ENCODE measurements around the gene ATP7B. TPM values are rescaled to one million over a fixed set of nuclear protein-coding genes. Genes with fewer than 3 reads are reported as not detected.
A peak's percentile ranks its signal among the peaks of the same experiment; 100 is the strongest.

ATP7B gene
- total RNA-seq, 2 experiments from 2014 or later = 0.85 to 1.2 TPM

- Mint-ChIP-seq H3K9me3 (peaks cover 8% of the 10 kb centered on the region), H3K36me3 (ENCODE audit: low read depth) (peaks cover 8% of the 10 kb centered on the region), H3K4me1 (ENCODE audit: low read depth) (peaks cover 44% of the 10 kb centered on the region), H3K4me3 (no peak overlapping the region), H3K27me3 (no peaks in the 10 kb centered on the region), H3K27ac (no peak overlapping the region)
- Histone ChIP-seq H3K4me1 (ENCODE audit: insufficient read depth, low read length) (peaks cover 57% of the 10 kb centered on the region), H3K27me3 (ENCODE audit: control insufficient read depth in 1 of 2, insufficient read depth in 2 of 2, low read length in 2 of 2) (no peaks in the 10 kb centered on the region), H3K27ac (ENCODE audit: low read depth in 1 of 2, low read length in 2 of 2) (no peak overlapping the region), H3K9me3 (ENCODE audit: control insufficient read depth in 1 of 2, insufficient read depth in 1 of 2, low read length in 2 of 2) (peaks cover 3 to 6% of the 10 kb centered on the region in 2 experiments), H3K36me3 (ENCODE audit: insufficient read depth, low read length) (no peaks in the 10 kb centered on the region), H3K4me3 (ENCODE audit: low read length) (no peak overlapping the region)
- TF ChIP-seq CTCF (IDR thresholded peaks at IDR 0.05) = no peak
- ATAC-seq (ENCODE audit: poor library complexity) (no peak), DNase-seq (no peak)
- ChIA-PET CTCF (no interaction called here), POLR2A (no interaction called here)
- intact Hi-C loops (cut with DNase I, micrococcal nuclease) = no loop called here
These were observed 55.9 kb downstream of the ATP7B start for GRCh38 chr13:51955281-51955771.

- H3K27me3 Mint-ChIP-seq = no peaks in the 10 kb centered on the region
- no peak overlapping the region for H3K4me3 ChIP-seq (ENCODE audit: low read length)
- POLR2A ChIA-PET = no interaction called here
- TF ChIP-seq CTCF (IDR thresholded peaks at IDR 0.05) = no peak
- H3K4me1 ChIP-seq (ENCODE audit: insufficient read depth, low read length) = peaks cover 58% of the 10 kb centered on the region
- no peaks in the 10 kb centered on the region for H3K27me3 ChIP-seq (ENCODE audit: control insufficient read depth in 1 of 2, insufficient read depth in 2 of 2, low read length in 2 of 2)
- DNase-seq = peak in 1 of 14 experiments; percentile 50
- peaks cover 13 to 18% of the 10 kb centered on the region in 2 experiments for H3K9me3 ChIP-seq (ENCODE audit: control insufficient read depth in 1 of 2, insufficient read depth in 1 of 2, low read length in 2 of 2)
- no peak overlapping the region for H3K4me3 Mint-ChIP-seq
- ATAC-seq (ENCODE audit: poor library complexity) = no peak
- CTCF ChIA-PET = interaction anchor here (0.6 to 0.9 kb wide), 2 partner anchors 9 to 14 kb away, joined by 3 read pairs; no protein-coding TSS in a partner anchor
- H3K27ac Mint-ChIP-seq = no peak overlapping the region
- no peaks in the 10 kb centered on the region for H3K36me3 ChIP-seq (ENCODE audit: insufficient read depth, low read length)
- H3K36me3 Mint-ChIP-seq (ENCODE audit: low read depth) = peaks cover 20% of the 10 kb centered on the region
- H3K4me1 Mint-ChIP-seq (ENCODE audit: low read depth) = peaks cover 47% of the 10 kb centered on the region
- no peak overlapping the region for H3K27ac ChIP-seq (ENCODE audit: low read depth in 1 of 2, low read length in 2 of 2)
- intact Hi-C loops (cut with DNase I, micrococcal nuclease) = loop anchor here in 1 of 2 experiments (5.0 kb wide), 1 partner anchor 59 kb away; the partner anchor contains the start of genes ALG11 and ATP7B
- H3K9me3 Mint-ChIP-seq = peaks cover 11% of the 10 kb centered on the region
These were observed 57.7 kb downstream of the ATP7B start for GRCh38 chr13:51953347-51954195.

DNA sequence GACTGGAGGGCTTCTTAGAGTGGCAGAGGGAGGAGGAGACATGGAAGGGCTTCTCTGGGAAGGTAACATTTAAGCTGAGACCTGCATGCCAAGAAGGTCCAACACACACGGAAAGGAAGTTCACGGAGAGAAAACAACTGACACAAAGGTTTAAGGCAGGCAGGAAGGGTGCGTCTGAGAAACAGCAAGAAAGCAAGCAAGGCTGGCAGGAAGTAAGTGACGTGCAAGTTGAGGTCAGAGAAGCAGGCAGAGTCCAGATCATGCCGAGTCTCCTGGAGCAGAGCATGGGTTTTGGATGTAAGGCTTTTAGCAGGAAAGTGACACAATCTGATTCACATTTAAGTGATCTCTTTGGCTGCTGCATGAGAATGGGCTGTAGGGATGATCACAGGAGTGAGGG, 60.5 kb downstream of the ATP7B start:
- Mint-ChIP-seq H3K4me1 (ENCODE audit: low read depth) (peaks cover 48% of the 10 kb centered on the region), H3K27ac (peak overlapping the region; percentile 78), H3K4me3 (peak overlapping the region; percentile 8), H3K27me3 (no peaks in the 10 kb centered on the region), H3K36me3 (ENCODE audit: low read depth) (peaks cover 20% of the 10 kb centered on the region), H3K9me3 (peaks cover 11% of the 10 kb centered on the region)
- peak in 7 of 14 experiments; percentile 5 to 82 (median 45) for DNase-seq
- H3K27me3 ChIP-seq (ENCODE audit: control insufficient read depth in 1 of 2, insufficient read depth in 2 of 2, low read length in 2 of 2) = no peaks in the 10 kb centered on the region
- peak overlapping the region; percentile 1 to 42 for H3K27ac ChIP-seq (ENCODE audit: low read depth in 1 of 2, low read length in 2 of 2)
- TF ChIP-seq CTCF (IDR thresholded peaks at IDR 0.05) = no peak
- POLR2A ChIA-PET = interaction anchor here (1.7 kb wide), 1 partner anchor 8 kb away, joined by 5 read pairs; no protein-coding TSS in a partner anchor
- intact Hi-C loops (cut with DNase I, micrococcal nuclease) = loop anchor here in 1 of 2 experiments (5.0 kb wide), 1 partner anchor 62 kb away; the partner anchor contains the start of genes ALG11 and ATP7B
- H3K36me3 ChIP-seq (ENCODE audit: insufficient read depth, low read length) = no peaks in the 10 kb centered on the region
- CTCF ChIA-PET = no interaction called here
- peak; percentile 93 for ATAC-seq (ENCODE audit: poor library complexity)
- no peak overlapping the region for H3K4me3 ChIP-seq (ENCODE audit: low read length)
- H3K9me3 ChIP-seq (ENCODE audit: control insufficient read depth in 1 of 2, insufficient read depth in 1 of 2, low read length in 2 of 2) = peaks cover 13 to 18% of the 10 kb centered on the region in 2 experiments
- H3K4me1 ChIP-seq (ENCODE audit: insufficient read depth, low read length) = peaks cover 50% of the 10 kb centered on the region

Measured in CD4-positive, alpha-beta T cell (primary cell).